GM21619 (cell line): ENCODE measurements around the gene GADD45G.

Source experiments
- ATAC-seq: cut with Tn5 transposase; IDR thresholded peaks from one replicate; pipeline ENCODE4 v1.9.1; 2021; ENCODE audit not compliant: unreplicated experiment

The GADD45G gene

DNA sequence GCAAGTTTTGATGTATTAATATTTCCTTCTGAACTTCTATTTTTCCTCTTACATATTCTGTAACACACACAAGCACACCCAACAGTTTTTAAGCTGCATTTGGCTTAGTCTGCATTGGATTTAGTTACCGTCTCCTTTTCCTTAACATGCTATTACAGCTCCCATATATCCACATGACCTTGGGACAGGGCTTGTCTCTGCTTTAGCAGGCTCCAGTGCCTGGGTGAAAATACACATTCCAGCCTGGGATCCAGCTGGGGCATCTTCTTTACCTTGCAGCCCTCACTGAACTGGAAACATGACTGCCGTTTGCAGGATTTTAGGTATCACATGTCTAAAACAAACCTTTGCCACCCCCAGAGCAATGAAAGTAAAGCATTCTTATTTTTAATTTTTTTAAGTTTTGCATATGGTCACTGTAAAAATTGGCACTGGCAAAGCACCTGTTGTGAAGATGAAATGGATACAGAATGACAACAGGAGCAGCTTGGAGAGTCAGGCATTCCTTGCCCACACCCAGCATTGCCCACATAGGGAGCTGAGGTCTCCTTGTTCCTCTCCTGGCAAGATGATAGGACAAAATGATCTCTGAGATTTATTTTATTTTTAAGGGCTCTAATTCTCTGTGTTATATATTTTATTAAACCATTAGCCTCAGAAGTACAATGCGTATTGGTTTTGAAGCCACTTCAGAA lies 4.0 kb downstream of the GADD45G start:
- ATAC-seq, result no peak

DNA sequence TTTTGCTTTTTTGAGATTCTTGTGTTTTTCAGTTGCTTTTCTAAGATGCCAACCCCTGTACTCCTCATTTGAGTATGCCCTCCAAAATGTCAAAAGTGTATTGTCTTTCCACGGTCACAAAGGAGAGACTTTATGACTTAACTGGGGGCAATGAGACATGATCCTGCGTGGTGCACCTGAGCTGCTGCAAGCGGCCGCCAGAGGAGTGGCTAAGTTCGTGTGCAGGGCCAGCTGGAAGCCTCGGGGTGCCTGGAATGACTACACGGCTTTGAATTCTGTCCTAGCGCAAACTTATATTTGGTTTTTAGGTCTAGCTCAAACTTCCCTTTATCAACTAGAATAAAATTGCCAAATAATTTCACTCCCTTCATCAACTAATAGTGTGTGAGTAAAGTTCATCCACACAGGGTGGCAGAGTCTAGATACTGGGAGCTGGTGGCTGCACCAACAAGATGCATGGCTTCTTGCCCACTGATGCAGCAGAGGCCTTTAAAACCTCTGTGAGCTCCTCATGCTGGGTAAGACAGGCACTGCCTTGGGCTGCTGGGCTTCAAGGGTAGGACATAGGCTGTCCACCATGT lies 4.7 kb downstream of the GADD45G start:
- ATAC-seq, result no peak

DNA sequence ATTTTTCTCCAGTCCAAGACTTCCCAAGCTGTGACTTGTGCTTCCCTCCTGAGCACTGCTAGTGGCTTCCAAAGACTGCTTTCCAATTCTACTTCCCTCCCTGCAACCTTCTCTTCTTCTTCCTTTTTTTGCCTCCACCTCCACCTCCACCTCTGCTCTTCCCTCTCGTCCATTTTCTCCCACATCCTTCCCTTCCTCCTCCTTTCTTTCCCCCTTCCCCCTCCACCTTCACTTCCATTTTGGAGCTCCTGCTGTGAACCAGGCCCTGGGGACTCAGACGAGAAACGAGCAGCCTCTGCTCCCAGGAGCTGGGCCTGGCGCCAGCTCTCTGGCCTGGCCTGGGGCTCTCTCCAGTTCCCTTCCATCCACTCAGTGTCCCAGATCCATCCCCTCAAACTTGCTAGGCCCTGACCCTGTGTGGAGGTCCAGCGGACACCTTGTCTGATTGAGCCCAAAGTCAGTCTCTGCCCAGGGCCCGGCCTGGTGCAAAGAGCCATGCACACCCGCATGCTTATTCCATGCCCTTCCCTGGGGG lies 5.6 kb downstream of the GADD45G start:
- ATAC-seq, result no peak

DNA sequence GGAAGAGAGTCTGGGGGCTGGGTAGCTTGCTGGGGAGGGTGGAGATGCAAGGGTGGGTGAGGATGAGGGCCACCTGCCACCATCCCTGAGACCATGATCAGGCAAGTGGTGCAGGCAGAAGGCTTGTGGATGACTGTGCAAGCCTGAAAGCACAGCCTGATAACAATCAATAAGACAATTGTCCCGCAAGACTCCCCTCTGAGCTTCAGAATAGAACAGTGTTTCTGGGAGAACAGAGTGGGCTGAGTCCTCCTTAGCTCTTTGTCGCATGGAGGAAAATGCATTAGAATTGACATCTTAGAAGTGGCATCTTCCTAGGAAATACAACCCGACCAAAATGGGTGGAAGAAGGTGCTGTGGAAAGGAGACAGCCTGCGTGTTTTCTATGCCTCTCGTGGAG lies 6.6 kb downstream of the GADD45G start:
- ATAC-seq, result no peak

DNA sequence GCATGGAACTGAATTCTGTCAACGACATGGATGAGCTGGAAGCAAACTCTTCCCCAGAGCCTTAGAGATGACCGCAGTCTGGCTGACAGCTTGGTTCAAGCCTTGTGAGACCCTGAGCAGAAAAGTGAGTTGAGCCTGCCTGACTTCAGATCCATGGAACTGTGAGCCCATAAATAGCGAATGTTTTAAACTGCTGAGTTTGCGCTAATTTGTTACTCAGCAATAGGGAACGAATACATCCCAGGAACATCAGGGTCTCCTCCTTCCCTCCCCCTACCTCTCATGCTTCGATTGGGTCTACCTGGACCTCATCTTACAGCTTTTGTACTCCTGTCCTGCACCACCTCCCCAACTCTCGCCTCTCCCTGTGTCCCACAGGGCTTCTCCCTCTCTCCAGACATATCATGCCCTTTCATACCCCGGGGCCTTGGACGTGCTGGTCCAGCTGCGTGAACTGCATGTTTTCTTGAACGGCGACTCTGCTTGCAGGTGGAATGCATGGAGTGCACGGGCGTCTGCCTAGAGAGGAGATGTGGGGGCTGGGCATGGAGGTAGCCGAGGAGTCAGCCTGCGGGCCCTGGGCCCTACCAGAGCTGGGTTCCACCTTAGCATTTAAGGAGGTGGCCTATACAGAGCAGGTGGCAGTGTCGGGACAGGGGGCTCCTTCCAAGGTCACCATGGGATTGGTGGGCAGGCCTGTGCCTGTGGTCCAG lies 7.9 kb downstream of the GADD45G start:
- ATAC-seq, result no peak

DNA sequence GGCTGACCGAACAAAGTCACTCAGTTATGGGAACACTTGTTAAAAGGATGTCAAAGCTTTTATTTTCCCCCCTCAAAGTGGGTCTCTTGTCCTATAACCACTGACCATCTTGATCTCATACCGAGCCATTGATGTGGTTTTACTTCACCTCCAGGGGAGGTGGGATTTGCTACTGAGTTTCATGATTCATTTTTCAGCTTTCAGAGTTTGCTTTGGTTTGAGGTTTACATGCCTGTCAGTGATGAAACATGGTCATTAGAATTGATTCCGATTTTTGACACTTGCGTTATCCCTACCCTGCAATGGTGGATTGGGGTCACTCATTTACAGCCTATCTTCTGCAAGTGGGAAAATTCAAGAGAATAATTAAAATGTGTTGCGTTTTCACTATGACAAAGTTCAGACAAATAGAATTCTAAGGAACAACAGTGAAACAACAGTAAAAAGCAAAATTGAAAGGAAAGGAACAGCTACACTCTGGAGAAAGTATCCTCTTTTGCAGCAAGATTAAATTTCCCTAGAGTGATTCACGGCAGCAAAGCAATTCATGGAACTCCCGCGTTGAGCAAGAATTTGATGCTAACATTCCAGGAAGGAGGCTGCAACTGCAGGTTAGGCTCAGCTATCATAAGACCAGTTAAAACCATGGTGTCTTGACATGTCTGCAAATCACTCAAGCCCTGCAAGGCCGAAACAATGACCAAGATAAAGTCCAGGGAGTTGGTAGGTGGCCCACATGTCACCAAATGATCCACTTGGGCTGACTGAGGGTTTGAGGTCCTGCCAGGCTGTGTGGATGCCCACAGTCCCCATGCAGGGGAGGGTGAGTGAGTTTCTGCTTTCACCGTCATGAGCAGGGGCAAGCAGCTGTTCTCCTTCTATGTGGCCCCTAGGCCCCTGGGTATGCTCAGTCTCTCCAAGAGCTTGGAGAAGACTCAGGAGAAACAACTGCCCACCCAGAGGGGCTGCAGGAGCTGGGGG lies 9.4 kb downstream of the GADD45G start:
- ATAC-seq, result no peak

DNA sequence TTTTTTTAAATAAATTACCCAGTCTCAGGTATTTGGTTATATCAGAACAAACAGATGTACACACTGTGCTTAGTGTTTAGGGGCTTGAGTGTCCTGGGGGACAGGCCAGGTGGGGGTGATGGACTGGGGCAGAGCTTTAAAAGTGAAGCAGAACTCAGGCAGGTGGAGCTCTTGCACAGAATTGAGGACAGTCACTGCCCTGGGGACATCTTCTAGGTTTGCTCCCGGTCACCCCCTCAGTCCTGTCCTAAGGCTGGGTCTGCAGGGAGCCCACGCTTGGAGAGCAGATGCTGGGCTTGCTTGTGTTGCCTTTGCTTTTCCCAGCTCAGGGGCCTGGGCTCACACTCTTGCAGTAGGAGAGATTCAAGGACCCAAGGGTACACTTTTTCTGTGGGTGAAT lies 10.8 kb downstream of the GADD45G start:
- no peak for ATAC-seq

DNA sequence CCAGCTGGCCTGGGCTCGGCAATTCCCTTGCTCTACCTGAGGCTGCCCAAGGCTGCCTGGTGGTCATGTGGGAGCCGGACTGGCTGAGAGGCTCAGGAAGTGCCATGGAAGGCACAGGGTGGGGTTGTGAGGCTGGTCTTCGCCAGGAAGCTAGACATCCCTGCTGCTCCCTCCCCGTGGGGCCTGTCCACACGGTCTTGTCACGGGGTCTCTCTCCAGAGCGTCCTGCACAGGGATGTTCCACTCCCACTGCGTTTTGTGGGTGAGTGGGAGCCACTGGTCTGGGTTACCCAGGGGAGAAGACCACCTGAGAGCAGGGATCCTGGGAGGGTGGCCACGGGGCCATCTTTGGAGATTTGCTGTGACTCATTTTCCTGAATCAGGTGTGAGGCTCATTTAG lies 11.6 kb downstream of the GADD45G start:
- no peak for ATAC-seq

DNA sequence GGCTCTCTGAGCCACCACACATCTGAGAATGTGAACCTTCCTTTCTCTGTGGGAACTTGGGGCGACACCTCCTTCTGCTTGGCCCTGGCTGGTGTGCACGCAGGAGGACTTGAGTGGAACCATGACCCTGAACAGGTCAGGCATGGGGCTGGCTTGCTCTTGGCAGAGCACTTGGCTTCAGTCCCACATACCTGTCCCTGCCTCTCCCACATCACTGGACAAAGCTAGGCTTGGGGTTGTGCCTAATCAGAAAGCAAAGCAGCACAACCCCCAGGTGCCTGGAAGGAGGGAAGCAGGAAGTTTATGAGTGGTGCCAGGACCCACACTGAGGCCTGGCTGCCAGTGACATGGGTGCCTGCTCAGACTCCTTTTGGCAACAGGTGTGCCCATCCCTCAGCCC lies 13.2 kb downstream of the GADD45G start:
- ATAC-seq, result no peak

DNA sequence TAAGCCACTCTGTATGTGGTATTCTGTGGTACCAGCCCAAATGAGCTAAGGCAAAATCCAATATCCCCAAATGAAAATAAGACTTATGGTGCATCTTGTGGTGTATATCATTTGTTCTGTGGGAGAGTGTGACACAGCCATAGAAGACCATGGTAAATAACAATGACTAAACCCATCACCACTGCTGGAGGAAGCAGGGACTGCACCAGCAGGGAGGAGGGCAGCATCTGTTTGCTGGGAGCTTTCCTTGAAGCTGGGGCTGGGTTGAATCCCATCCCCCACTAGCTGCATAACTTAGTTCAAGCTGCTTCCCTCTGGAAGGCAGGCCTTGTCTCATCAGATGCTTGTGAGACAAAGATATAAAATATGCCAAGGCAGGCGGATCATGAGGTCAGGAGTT lies 14.2 kb downstream of the GADD45G start:
- no peak for ATAC-seq

DNA sequence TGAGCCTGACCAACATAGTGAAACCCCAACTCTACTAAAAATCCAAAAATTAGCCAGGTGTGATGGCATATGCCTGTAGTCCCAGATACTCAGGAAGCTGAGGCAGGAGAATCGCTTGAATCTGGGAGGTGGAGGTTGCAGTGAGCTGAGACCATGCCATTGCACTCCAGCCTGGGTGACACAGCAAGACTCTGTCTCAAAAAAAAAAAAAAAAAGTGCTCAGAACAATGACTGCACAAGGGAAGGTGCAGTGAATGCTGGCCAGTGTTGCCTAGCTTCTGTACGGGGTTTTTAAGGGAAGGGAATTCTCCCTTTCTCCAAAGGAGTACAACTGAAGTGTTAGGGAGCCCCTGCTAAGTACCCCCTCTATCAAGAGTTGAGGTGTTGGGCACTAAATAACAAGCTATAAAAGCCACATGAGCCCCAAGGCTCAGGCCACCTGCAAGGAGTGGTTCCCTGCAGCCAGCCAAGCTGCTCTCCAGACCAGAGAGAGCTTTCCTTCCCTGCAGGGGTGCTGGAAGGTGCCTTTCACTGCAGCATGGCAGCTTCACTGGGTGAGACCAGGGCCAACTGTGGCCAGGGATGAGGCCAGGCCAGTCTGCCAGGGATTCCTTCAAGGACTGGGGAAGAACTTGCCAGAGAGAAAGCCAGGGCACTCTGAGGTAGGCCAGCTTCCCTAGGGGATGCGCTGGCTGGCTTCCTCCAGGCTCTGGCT lies 14.8 kb downstream of the GADD45G start:
- ATAC-seq, result no peak

DNA sequence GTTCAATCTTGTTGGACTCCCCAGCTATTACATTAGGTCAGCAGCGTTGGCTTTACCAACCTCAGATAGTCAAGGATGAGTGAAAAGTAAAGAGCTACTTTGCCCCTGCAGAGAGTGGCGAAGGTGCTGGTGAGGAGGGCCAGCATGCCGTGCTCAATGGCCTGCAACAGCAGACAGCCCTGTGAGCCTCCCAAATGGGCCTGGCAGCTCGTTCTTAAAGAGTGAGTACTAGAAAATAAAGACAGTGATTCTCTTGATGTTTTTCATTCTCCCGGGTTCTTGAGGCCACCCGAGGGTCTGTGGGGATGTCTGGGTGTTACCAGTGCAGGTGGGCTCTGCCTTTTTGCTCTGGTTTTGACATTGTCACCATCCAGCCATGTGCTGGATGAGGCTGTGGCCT lies 16.2 kb downstream of the GADD45G start:
- ATAC-seq, result no peak

DNA sequence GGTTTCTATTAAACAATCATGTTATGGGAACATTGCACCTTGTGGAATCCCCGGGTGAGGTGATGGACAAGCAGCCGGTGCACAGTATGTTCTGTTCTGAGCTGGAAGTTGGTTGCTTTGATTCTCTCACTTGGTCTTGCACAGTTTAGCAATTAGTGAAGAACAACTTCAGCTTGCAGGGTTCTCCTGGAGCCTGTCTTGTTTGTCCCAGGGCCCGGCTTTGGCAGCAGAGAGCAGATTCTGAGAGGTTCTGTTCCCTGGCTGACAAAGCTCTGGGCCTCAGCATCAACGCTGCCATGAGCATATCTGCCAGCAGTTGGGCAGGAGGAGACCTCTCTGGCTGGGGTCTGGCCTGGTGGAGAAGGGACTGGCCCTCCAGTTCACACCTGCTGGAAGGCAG lies 16.9 kb downstream of the GADD45G start:
- ATAC-seq, result no peak

DNA sequence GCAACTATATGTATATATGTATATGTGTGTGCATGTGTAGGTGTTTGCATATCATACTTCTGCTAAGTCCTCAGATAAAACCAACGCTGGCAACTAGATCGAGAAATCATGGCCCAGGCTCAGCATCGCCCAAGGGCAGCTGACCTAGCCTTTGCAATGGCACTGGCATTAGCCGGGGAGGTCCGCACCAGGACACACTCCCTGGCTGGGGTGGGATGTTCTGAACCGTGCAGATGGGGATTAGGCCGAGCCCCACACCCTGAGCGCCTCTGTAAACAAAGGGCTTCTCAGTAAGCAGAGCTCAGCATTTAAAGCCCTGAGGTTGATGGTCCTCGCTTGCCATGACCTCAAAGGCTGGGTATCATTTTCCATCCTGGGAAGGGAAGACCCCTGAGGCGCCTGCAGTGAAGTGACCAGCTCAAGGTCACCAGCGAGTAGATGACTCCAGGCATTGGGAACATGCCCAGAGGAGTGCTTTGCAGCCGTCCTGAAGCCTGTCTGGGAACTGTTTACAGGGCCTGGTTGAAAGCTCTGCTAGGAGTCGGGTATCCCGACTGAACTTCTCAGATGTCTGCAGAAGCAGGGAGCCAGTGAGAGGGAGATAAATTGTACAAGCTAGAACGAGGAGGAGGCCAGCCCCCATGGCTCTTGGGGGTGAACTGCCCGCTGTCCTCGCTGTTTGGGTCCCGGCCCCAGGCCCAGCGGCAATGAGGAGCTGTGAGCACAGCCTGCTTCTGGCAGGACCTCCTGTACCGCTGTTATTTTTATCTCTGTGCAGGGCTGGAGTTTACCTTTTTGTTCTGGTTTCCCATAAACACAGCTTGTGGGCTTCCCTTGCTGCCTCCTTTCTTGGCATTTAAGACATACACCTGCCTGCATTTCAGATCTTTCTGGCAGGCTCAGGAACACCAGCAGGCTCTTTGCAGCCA lies 18.4 kb downstream of the GADD45G start:
- ATAC-seq, result no peak

DNA sequence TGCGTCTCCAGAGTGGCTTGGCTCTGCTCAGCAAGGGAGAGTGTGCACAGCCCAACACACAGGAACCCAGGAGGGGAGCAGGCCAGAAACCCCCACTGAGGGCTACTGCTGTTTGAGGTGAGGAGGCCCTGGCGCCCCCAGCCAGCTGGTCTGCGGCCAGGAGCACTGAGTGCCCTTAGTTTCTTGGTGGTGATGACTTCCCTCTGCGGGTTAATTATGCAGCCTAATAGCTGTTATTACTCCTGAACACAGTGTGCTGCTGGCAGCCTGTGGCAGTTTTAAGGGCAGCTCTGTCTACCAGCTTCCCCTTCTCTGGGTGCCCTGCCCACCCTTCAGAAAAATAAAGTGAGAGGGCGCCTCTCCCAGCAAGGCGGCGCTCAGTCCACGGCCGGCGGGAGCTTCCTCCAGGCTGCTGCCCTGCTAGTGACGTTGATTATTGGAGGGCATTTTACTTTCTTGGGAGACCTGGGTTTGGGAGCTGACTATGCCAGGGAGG lies 19.2 kb downstream of the GADD45G start:
- ATAC-seq, result no peak

DNA sequence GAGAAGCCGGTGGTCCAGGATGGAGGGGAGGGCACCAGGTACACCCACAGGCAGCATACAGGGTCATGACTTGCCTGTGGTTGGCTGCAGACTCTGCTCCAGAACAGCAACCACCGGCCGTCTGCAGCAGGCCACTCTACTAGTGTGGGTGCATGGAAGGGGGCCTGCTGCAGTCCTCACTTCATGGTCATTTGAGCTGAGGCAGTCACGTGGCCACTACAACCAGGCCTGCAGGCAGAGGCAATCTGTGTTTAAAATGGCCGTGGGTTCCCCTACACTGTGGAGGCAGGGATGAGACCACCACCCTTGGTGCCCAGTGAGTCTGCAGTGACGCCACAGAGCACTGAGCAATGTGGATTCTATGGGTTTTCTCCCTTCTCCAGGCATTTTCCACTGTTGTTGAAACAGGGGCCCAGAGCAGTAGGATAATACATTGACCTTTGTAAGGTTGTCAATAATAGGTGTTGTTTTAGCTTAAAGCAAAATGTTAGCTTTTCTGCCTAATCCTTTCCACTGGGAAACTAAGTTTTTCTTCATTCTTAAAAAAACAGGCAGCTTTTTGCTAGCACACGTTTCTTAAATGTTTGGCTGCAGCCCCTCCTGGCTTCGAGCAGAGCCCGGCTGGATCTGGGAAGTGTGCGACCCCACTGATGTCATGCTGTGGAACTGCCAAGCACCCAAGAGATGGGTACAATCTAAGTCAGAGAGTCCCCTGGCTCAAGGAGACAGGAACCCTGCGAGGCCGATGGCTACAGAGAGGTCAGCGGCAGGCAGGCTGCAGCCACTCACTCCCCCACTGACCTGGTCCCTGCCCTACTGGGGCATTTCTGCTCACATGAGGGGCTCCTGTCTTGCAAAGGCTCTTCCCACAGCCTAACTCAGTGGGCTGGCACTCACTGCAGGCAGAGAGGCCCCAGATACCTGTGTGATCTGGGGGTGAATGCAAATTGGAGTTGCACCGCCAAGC lies 21.2 kb downstream of the GADD45G start:
- no peak for ATAC-seq

DNA sequence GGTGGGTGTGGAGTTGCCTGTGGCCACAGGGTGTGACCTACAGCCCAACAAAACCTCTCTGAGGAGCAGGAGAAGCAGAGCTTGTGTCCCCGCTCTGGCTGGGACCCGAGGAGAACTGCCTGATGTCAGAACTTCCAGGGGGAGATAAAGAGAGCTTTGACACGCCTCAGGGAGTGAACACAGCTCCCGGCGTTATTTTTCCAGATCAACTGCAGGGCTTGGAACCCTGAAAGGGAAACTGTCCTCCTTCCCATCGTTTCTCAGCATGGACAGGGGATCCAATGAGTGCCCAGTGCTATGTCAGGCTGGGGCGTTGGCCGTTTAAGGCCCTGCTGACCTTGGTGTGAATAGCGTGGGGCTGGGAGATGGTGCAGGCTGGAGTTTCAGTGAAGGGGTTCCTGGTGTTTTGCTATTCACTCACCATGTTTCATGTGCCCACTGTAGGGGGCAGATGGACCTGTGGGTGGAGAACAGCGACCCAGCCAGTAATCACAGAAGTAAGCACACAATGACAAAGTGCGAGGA lies 22.0 kb downstream of the GADD45G start:
- ATAC-seq, result no peak

DNA sequence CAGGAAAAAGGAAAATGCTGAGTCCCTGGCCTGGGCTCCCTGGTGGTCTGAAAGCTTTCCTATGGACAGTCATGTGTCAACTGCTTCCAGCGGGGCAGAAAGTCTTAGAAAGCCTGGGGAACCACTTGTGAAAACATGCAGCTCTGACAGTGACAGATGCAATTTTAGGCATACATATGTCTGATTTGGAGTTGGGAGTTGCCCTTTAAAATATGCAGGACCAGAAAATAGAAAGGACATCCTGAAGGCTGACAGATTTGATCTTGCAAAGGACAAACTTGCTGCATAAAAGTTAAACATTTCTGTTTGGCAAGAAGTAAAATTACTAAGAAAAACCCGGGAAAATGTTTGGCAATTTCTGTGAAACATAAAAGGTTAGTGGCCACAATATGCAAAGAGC lies 23.8 kb downstream of the GADD45G start:
- no peak for ATAC-seq
